K562 (cell line): ENCODE measurements around the gene CUL4B. TPM values are rescaled to one million over a fixed set of nuclear protein-coding genes. Genes with fewer than 3 reads are reported as not detected.

ENCODE experiments used
- CBFB ChIP-seq: sonication (generic); formaldehyde crosslinking; IDR thresholded peaks from 2 replicates; pipeline ENCODE4 v1.4.0; 2020; ENCODE audit warnings: mild to moderate bottlenecking, missing genetic modification reagents
- HDGF ChIP-seq: fragments of 450-650 bp; IDR thresholded peaks from 2 replicates; pipeline ENCODE4 v1.6.1; 2016
- IFI16 ChIP-seq: fragments of 250-450 bp; sonication (Bioruptor Pico); IDR thresholded peaks from 2 replicates; pipeline ENCODE4 v2.1.2; 2022; ENCODE audit warnings: mild to moderate bottlenecking, inconsistent platforms
- LEF1 ChIP-seq: fragments of 450-650 bp; IDR thresholded peaks from 2 replicates; pipeline ENCODE4 v1.6.1; 2016; ENCODE audit warnings: mild to moderate bottlenecking
- MAFG ChIP-seq: fragments of 450-650 bp; conservative IDR thresholded peaks from 2 replicates; pipeline ENCODE4 v1.6.1; 2016; ENCODE audit warnings: missing genetic modification characterization, missing compliant biosample characterization
- MECOM ChIP-seq: fragments of 250-450 bp; sonication (Bioruptor Pico); IDR thresholded peaks from 2 replicates; pipeline ENCODE4 v1.8.0; 2022; ENCODE audit warnings: inconsistent platforms
- NFE2 ChIP-seq: IDR thresholded peaks from 2 replicates; pipeline ENCODE4 v1.6.1; 2014; ENCODE audit warnings: antibody characterized with exemption, low read depth
- NFRKB ChIP-seq: fragments of 450-650 bp; IDR thresholded peaks from 2 replicates; pipeline ENCODE4 v1.6.1; 2016; ENCODE audit warnings: low read depth
- ZBED1 ChIP-seq: IDR thresholded peaks from 2 replicates; pipeline ENCODE4 v1.6.1; 2014
- ZBTB1 ChIP-seq: sonication (generic); formaldehyde crosslinking; IDR thresholded peaks from 2 replicates; pipeline ENCODE4 v1.8.1; 2023; ENCODE audit warnings: missing genetic modification reagents, low read depth, mild to moderate bottlenecking, borderline replicate concordance
- ZNF146 ChIP-seq: IDR thresholded peaks from one replicate; pipeline ENCODE4 v1.6.1; 2018; ENCODE audit warnings: missing compliant biosample characterization; ENCODE audit not compliant: unreplicated experiment
- ZNF316 ChIP-seq: fragments of 450-650 bp; IDR thresholded peaks from 2 replicates; pipeline ENCODE4 v1.6.1; 2016
- ZNF507 ChIP-seq: conservative IDR thresholded peaks from 2 replicates; pipeline ENCODE4 v1.6.1; 2017; ENCODE audit warnings: missing genetic modification characterization, missing compliant biosample characterization
- polyA plus RNA-seq, 8 experiments: library from polyadenylated mRNA; depleted of rRNA in 4 of 8; stranded (reverse) in 5 of 8; unstranded in 3 of 8; fragments of >200 nt; fragmentation: Nextera tagmentation in 2 of 8; fragmentation: Illumina TruSeq in 1 of 8; extraction: Ambion mirVana in 2 of 8; extraction: Trizol in 1 of 8; gene quantifications; 2 replicates each; pipeline versions ENCODE4 v1.2.1 to v1.2.3, GENCODE V29; 2011 to 2014; ENCODE audit warnings: inconsistent platforms in 1 of 8, missing spikeins in 1 of 8
- total RNA-seq, 7 experiments: library from RNA; depleted of rRNA in 6 of 7; stranded (reverse); fragments of >200 nt in 6 of 7; fragmentation: Illumina TruSeq in 2 of 7; extraction: Trizol in 2 of 7; gene quantifications; 2 replicates each; pipeline versions ENCODE4 v1.2.1 to v1.2.3, GENCODE V29; 2011 to 2021; ENCODE audit warnings: low replicate concordance in 1 of 7
- TF ChIP-seq, protein P1 (sequence below): fragments of 250-450 bp; sonication (Bioruptor Pico); IDR thresholded peaks from 2 replicates; pipeline ENCODE4 v1.9.0; 2021; ENCODE audit warnings: mild to moderate bottlenecking, inconsistent platforms
- TF ChIP-seq, protein P2 (sequence below): IDR thresholded peaks from 2 replicates; pipeline ENCODE4 v1.6.1; 2014; ENCODE audit warnings: antibody characterized with exemption
- TF ChIP-seq, protein P3 (sequence below): sonication (generic); formaldehyde crosslinking; IDR thresholded peaks from 2 replicates; pipeline ENCODE4 v1.8.1; 2022; ENCODE audit warnings: missing genetic modification reagents

Gene CUL4B
- total and polyA plus RNA-seq, 9 of the 15 experiments (the other 6 are each of a cell fraction or from before 2014, with no cell fraction given) = 15.0 to 41.7 (median 37.5) TPM

DNA sequence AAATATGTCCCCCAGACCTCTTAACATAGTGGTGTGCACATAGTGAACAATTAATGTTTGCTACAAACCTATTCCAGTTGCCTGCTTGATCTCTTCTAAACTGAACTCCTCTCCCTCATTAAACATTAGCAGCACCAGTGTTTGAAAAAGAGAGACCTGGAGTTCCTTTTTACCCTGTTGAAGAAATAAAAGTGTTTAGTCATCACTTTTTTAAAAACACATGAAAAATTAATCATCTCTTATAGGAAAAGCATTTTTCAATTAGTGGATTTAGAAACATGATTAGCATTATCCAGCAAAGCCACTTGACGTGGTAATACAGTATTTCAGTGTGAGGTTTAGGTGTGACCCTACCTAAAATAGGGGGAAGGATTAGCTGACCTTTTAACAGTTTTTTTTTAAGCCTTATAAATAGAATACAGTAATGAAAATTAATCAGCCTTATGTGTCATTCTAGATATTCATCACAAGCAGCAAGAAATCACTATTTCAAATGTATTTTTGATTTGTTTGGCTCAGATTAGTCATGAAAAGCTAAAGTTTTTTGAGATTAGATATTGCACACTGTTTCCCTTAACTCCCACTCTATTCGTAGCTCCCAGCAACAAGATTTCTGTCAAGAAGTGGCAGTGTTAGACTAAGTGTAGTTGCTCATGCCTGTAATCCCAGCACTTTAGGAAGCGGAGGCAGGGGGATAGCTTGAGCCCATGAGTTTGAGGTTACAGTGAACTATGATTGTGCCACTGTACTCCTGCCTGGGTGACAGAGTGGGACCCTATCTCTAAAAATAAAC lies 26.2 kb downstream of the CUL4B start (continued):
- TF ChIP-seq, protein P1, sequence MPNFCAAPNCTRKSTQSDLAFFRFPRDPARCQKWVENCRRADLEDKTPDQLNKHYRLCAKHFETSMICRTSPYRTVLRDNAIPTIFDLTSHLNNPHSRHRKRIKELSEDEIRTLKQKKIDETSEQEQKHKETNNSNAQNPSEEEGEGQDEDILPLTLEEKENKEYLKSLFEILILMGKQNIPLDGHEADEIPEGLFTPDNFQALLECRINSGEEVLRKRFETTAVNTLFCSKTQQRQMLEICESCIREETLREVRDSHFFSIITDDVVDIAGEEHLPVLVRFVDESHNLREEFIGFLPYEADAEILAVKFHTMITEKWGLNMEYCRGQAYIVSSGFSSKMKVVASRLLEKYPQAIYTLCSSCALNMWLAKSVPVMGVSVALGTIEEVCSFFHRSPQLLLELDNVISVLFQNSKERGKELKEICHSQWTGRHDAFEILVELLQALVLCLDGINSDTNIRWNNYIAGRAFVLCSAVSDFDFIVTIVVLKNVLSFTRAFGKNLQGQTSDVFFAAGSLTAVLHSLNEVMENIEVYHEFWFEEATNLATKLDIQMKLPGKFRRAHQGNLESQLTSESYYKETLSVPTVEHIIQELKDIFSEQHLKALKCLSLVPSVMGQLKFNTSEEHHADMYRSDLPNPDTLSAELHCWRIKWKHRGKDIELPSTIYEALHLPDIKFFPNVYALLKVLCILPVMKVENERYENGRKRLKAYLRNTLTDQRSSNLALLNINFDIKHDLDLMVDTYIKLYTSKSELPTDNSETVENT (CRISPR knock-in tag) = no peak
- TF ChIP-seq CBFB (CRISPR knock-in tag) (no peak), ZBTB1 (CRISPR knock-in tag) (no peak), ZNF507 (tag) (no peak), ZBED1 (no peak), IFI16 (no peak), MAFG (tag) (peak; percentile 76), LEF1 (no peak), ZNF316 (peak; percentile 88), ZNF146 (CRISPR knock-in tag) (no peak), NFE2 (no peak), MECOM (CRISPR knock-in tag) (no peak), NFRKB (no peak), HDGF (no peak)
- TF ChIP-seq, protein P2, sequence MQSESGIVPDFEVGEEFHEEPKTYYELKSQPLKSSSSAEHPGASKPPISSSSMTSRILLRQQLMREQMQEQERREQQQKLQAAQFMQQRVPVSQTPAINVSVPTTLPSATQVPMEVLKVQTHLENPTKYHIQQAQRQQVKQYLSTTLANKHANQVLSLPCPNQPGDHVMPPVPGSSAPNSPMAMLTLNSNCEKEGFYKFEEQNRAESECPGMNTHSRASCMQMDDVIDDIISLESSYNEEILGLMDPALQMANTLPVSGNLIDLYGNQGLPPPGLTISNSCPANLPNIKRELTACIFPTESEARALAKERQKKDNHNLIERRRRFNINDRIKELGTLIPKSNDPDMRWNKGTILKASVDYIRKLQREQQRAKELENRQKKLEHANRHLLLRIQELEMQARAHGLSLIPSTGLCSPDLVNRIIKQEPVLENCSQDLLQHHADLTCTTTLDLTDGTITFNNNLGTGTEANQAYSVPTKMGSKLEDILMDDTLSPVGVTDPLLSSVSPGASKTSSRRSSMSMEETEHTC = no peak
- TF ChIP-seq, protein P3, sequence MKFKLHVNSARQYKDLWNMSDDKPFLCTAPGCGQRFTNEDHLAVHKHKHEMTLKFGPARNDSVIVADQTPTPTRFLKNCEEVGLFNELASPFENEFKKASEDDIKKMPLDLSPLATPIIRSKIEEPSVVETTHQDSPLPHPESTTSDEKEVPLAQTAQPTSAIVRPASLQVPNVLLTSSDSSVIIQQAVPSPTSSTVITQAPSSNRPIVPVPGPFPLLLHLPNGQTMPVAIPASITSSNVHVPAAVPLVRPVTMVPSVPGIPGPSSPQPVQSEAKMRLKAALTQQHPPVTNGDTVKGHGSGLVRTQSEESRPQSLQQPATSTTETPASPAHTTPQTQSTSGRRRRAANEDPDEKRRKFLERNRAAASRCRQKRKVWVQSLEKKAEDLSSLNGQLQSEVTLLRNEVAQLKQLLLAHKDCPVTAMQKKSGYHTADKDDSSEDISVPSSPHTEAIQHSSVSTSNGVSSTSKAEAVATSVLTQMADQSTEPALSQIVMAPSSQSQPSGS (CRISPR knock-in tag) = no peak
- TF ChIP-seq, all 486 proteins: peak for 5
